Measurements from ENCODE around the gene RSRC1. TPM values are rescaled to one million over a fixed set of nuclear protein-coding genes. Genes with fewer than 3 reads are reported as not detected.

RSRC1 gene
- total and polyA plus RNA-seq, 2 experiments from 2014 or later = 22.6 to 34.1 TPM

- Histone ChIP-seq H3K4me2 (no peak overlapping the region), H3K27ac (no peak overlapping the region), H4K20me1 (ENCODE audit: insufficient read depth, poor library complexity, severe bottlenecking) (no peaks in the 10 kb centered on the region), H3K27me3 (no peaks in the 10 kb centered on the region), H3K36me3 (replicated peaks; ENCODE audit: insufficient read depth, low read depth) (no peaks in the 10 kb centered on the region), H3K4me1 (ENCODE audit: insufficient read depth) (no peaks in the 10 kb centered on the region), H3K79me2 (no peaks in the 10 kb centered on the region), H3K9me3 (ENCODE audit: low read depth) (no peaks in the 10 kb centered on the region), H2AFZ (no peak overlapping the region), H3K4me3 (no peak overlapping the region), H3K9me2 (replicated peaks; ENCODE audit: insufficient read depth) (no peaks in the 10 kb centered on the region)
- 31% methylated on average over 2 of the region's 2 CpGs for WGBS (ENCODE audit: low lambda C conversion rate, missing lambda C conversion rate)
- no peak for TF ChIP-seq EZH2phosphoT487 (IDR thresholded peaks at IDR 0.05; ENCODE audit: low read depth, severe bottlenecking, unreplicated experiment)
- TF ChIP-seq, protein P1, sequence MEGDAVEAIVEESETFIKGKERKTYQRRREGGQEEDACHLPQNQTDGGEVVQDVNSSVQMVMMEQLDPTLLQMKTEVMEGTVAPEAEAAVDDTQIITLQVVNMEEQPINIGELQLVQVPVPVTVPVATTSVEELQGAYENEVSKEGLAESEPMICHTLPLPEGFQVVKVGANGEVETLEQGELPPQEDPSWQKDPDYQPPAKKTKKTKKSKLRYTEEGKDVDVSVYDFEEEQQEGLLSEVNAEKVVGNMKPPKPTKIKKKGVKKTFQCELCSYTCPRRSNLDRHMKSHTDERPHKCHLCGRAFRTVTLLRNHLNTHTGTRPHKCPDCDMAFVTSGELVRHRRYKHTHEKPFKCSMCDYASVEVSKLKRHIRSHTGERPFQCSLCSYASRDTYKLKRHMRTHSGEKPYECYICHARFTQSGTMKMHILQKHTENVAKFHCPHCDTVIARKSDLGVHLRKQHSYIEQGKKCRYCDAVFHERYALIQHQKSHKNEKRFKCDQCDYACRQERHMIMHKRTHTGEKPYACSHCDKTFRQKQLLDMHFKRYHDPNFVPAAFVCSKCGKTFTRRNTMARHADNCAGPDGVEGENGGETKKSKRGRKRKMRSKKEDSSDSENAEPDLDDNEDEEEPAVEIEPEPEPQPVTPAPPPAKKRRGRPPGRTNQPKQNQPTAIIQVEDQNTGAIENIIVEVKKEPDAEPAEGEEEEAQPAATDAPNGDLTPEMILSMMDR (IDR thresholded peaks at IDR 0.05; ENCODE audit: poor library complexity) = no peak
- no peak for TF ChIP-seq EZH2 (IDR thresholded peaks at IDR 0.05; ENCODE audit: borderline replicate concordance)
- DNase-seq (ENCODE audit: low spot score) = no peak
These were observed 258.4 kb downstream of the RSRC1 start for GRCh38 chr3:158368271-158368670.

DNA sequence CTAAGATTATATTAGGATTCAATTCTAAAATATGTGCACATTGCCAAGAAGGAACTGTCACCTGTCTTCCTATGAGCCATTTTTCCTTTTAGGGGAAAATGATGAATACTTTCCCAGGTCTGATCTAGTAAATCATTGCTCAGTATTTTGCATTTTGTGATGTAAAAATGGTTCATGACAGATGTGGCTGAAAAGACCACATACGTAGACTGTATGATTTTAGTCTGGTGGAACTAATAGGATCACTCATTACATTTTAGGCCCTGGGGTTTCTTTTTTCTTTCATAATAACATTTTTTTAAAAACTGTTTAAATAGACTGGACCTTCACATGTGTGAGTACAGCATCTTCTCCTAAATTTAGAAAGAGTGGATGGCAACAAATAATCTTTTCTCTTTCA lies 259.4 kb downstream of the RSRC1 start:
- no peak overlapping the region for H2AFZ ChIP-seq
- no peaks in the 10 kb centered on the region for H3K27me3 ChIP-seq
- H3K4me1 ChIP-seq (ENCODE audit: insufficient read depth) = no peaks in the 10 kb centered on the region
- no peaks in the 10 kb centered on the region for H3K79me2 ChIP-seq
- no peak overlapping the region for H3K4me3 ChIP-seq
- H3K4me2 ChIP-seq = no peak overlapping the region
- TF ChIP-seq EZH2 (IDR thresholded peaks at IDR 0.05; ENCODE audit: borderline replicate concordance) (no peak), EZH2phosphoT487 (IDR thresholded peaks at IDR 0.05; ENCODE audit: low read depth, severe bottlenecking, unreplicated experiment) (no peak)
- TF ChIP-seq, protein P1 (IDR thresholded peaks at IDR 0.05; ENCODE audit: poor library complexity) = no peak
- H3K27ac ChIP-seq = no peak overlapping the region
- WGBS (ENCODE audit: low lambda C conversion rate, missing lambda C conversion rate) = 96% methylated on average over 1 of the region's 1 CpG
- DNase-seq (ENCODE audit: low spot score) = no peak
- no peaks in the 10 kb centered on the region for H3K9me2 ChIP-seq (replicated peaks; ENCODE audit: insufficient read depth)
- H4K20me1 ChIP-seq (ENCODE audit: insufficient read depth, poor library complexity, severe bottlenecking) = no peaks in the 10 kb centered on the region
- H3K36me3 ChIP-seq (replicated peaks; ENCODE audit: insufficient read depth, low read depth) = no peaks in the 10 kb centered on the region
- no peaks in the 10 kb centered on the region for H3K9me3 ChIP-seq (ENCODE audit: low read depth)

- Histone ChIP-seq H3K27ac (no peak overlapping the region), H3K4me1 (ENCODE audit: insufficient read depth) (no peaks in the 10 kb centered on the region), H3K9me3 (ENCODE audit: low read depth) (no peaks in the 10 kb centered on the region), H3K36me3 (replicated peaks; ENCODE audit: insufficient read depth, low read depth) (no peaks in the 10 kb centered on the region), H3K79me2 (no peaks in the 10 kb centered on the region), H3K4me2 (no peak overlapping the region), H2AFZ (no peak overlapping the region), H3K27me3 (no peaks in the 10 kb centered on the region), H3K9me2 (replicated peaks; ENCODE audit: insufficient read depth) (no peaks in the 10 kb centered on the region), H3K4me3 (no peak overlapping the region), H4K20me1 (ENCODE audit: insufficient read depth, poor library complexity, severe bottlenecking) (no peaks in the 10 kb centered on the region)
- no peak for DNase-seq (ENCODE audit: low spot score)
- TF ChIP-seq EZH2 (IDR thresholded peaks at IDR 0.05; ENCODE audit: borderline replicate concordance) (no peak), EZH2phosphoT487 (IDR thresholded peaks at IDR 0.05; ENCODE audit: low read depth, severe bottlenecking, unreplicated experiment) (no peak)
- TF ChIP-seq, protein P1 (IDR thresholded peaks at IDR 0.05; ENCODE audit: poor library complexity) = no peak
- WGBS (ENCODE audit: low lambda C conversion rate, missing lambda C conversion rate) = 92% methylated on average over 4 of the region's 4 CpGs
These were observed 269.6 kb downstream of the RSRC1 start for GRCh38 chr3:158379517-158379916.

All from hepatocyte (in vitro differentiated cells).